22Rv1 (cell line): ENCODE data around the gene IQCK.

Experiments used
- CTCF ChIP-seq: fragments of 450-650 bp; IDR thresholded peaks from 2 replicates; pipeline ENCODE4 v1.5.1; 2017; ENCODE audit warnings: mild to moderate bottlenecking
- ZFX ChIP-seq: fragments of 450-650 bp; IDR thresholded peaks from 2 replicates; pipeline ENCODE4 v1.6.1; 2017; ENCODE audit warnings: antibody characterized with exemption, borderline replicate concordance

- TF ChIP-seq CTCF (no peak), ZFX (no peak)
These were observed 161.2 kb downstream of the IQCK start for GRCh38 chr16:19879241-19879792.
